Fibroblast of lung (primary cell): ENCODE results near the gene EXOSC1. TPM values are rescaled to one million over a fixed set of nuclear protein-coding genes. Genes with fewer than 3 reads are reported as not detected.
A peak's percentile ranks its signal among the peaks of the same experiment; 100 is the strongest.
"Not testable (repeated sequence)": the region's sequence is repeated elsewhere in the genome, so short reads cannot be mapped to it uniquely, and the experiment has no call there.

Experiments used
- DNase-seq, 2 donors: peaks; one replicate each; pipeline versions ENCODE4 v3.0.0 to v3.0.0-alpha.2; 2010; ENCODE audit warnings: low read depth in 2 of 2
- H2AFZ ChIP-seq: 2 replicates; pipeline ENCODE4 v1.5.1; 2012; ENCODE audit warnings: low read length, control low read depth, inconsistent platforms
- H3K27ac ChIP-seq: 2 replicates; pipeline ENCODE4 v1.5.1; 2011; ENCODE audit warnings: low read length, control low read depth; ENCODE audit not compliant: insufficient read depth
- H3K27me3 ChIP-seq: 2 replicates; pipeline ENCODE4 v1.5.1; 2011; ENCODE audit warnings: mild to moderate bottlenecking, low read length; ENCODE audit not compliant: control insufficient read depth, insufficient read depth
- H3K36me3 ChIP-seq: 2 replicates; pipeline ENCODE4 v1.5.1; 2011; ENCODE audit warnings: low read length; ENCODE audit not compliant: control insufficient read depth, insufficient read depth
- H3K4me1 ChIP-seq: 2 replicates; pipeline ENCODE4 v1.5.1; 2011; ENCODE audit warnings: low read length; ENCODE audit not compliant: control insufficient read depth, insufficient read depth; ENCODE audit errors: extremely low read depth
- H3K4me2 ChIP-seq: 2 replicates; pipeline ENCODE4 v1.5.1; 2011; ENCODE audit warnings: low read length, control low read depth; ENCODE audit not compliant: insufficient read depth; ENCODE audit errors: extremely low read depth
- H3K4me3 ChIP-seq, 4 experiments: fragments of 200-600 bp in 1 of 4; sonication (generic) in 1 of 4; replicated peaks in 1 of 4; 2 replicates each; pipeline ENCODE4 v1.5.1; 2011 to 2016; ENCODE audit warnings: low read length in 4 of 4, low read depth in 3 of 4, mild to moderate bottlenecking in 3 of 4, control low read depth in 2 of 4, inconsistent platforms in 1 of 4, mixed read lengths in 1 of 4; ENCODE audit not compliant: insufficient read depth in 1 of 4; ENCODE audit errors: control extremely low read depth in 1 of 4
- H3K79me2 ChIP-seq: 2 replicates; pipeline ENCODE4 v1.5.1; 2012; ENCODE audit warnings: mild to moderate bottlenecking, low read length, inconsistent platforms; ENCODE audit not compliant: control insufficient read depth, insufficient read depth
- H3K9ac ChIP-seq: 2 replicates; pipeline ENCODE4 v1.5.1; 2011; ENCODE audit warnings: mild to moderate bottlenecking, low read length, control low read depth; ENCODE audit not compliant: insufficient read depth
- H3K9me3 ChIP-seq: 2 replicates; pipeline ENCODE4 v1.5.1; 2012; ENCODE audit warnings: low read depth, low read length; ENCODE audit not compliant: control insufficient read depth, insufficient read depth
- H4K20me1 ChIP-seq: 2 replicates; pipeline ENCODE4 v1.5.1; 2011; ENCODE audit warnings: low read length; ENCODE audit not compliant: control insufficient read depth, insufficient read depth; ENCODE audit errors: extremely low read depth
- CTCF ChIP-seq, 2 donors: IDR thresholded peaks in 1 of 2; conservative IDR thresholded peaks in 1 of 2; 1 replicate in 1 of 2; 2 replicates in 1 of 2; pipeline ENCODE4 v1.5.1; 2011 to 2012; ENCODE audit warnings: low read length in 2 of 2, control low read depth in 1 of 2, inconsistent platforms in 1 of 2, low read depth in 1 of 2, mild to moderate bottlenecking in 1 of 2
- EZH2 ChIP-seq: IDR thresholded peaks from 2 replicates; pipeline ENCODE4 v1.5.1; 2012; ENCODE audit warnings: low read length, control low read depth, mild to moderate bottlenecking; ENCODE audit errors: missing control alignments
- polyA plus RNA-seq, 2 donors: library from polyadenylated mRNA; depleted of rRNA in 1 of 2; stranded (reverse) in 1 of 2; unstranded in 1 of 2; fragments of >200 nt; gene quantifications; 2 replicates each; pipeline ENCODE4 v1.2.1, GENCODE V29; 2011 to 2012; ENCODE audit warnings: missing spikeins in 1 of 2
- total RNA-seq: library from RNA; depleted of rRNA; stranded (reverse); fragments of >200 nt; gene quantifications from 2 replicates; pipeline ENCODE4 v1.2.1, GENCODE V29; 2014

The EXOSC1 gene
- total and polyA plus RNA-seq, 2 donors (not counting 1 experiment from before 2014, with no cell fraction given): 32.7 to 39.5 TPM

DNA sequence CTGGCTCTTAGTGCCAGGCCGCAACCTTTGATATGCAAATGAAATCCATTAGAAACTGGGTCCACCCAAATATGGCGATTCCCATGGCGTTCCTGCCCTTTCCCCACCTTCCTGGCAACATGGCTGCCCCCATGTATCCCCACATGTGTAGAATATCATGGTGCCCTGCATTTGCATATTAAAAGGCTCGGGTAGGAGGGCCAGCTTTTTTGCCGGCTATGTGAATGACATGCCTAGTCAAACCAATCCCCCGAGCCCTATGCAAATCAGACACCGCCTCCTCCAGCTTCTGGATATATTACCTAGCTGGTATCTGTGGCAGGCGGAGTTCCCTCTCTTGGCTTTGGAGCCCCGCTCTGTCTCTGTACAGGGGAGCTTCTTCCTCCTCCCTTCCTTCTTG is 34.1 kb upstream of the EXOSC1 start:
- Histone ChIP-seq H3K4me2 (no peak overlapping the region), H3K27me3 (no peaks in the 10 kb centered on the region), H3K27ac (no peak overlapping the region), H3K79me2 (peaks cover 14% of the 10 kb centered on the region), H3K4me1 (no peaks in the 10 kb centered on the region), H3K36me3 (peaks cover 9% of the 10 kb centered on the region), H3K9ac (no peak overlapping the region), H3K4me3 (no peak overlapping the region), H2AFZ (no peak overlapping the region), H4K20me1 (no peaks in the 10 kb centered on the region), H3K9me3 (no peaks in the 10 kb centered on the region)
- no peak for DNase-seq
- no peak for TF ChIP-seq EZH2
- no peak for TF ChIP-seq CTCF (conservative IDR thresholded peaks at IDR 0.05 in 1 of 2, IDR thresholded peaks at IDR 0.05 in 1 of 2; ENCODE audit: low read depth in 1 of 2, low read length in 2 of 2)

- H3K4me1 ChIP-seq, H4K20me1 ChIP-seq, H3K36me3 ChIP-seq, H2AFZ ChIP-seq, H3K4me3 ChIP-seq, H3K27me3 ChIP-seq, H3K9me3 ChIP-seq, H3K9ac ChIP-seq, H3K27ac ChIP-seq, H3K4me2 ChIP-seq: not testable (repeated sequence)
- H3K79me2 ChIP-seq: peaks cover 11% of the 10 kb centered on the region
- DNase-seq: peak in 1 of 2 donors; percentile 27
Observed at GRCh38 chr10:97479410-97479809, 33.6 kb upstream of the EXOSC1 start.

GRCh38 chr10:97475936-97476594 is 30.3 kb upstream of the EXOSC1 start:
- H3K79me2 ChIP-seq: no peaks in the 10 kb centered on the region
- H3K36me3 ChIP-seq: peaks cover 7% of the 10 kb centered on the region
- no peaks in the 10 kb centered on the region for H4K20me1 ChIP-seq
- TF ChIP-seq EZH2 (no peak), CTCF (conservative IDR thresholded peaks at IDR 0.05 in 1 of 2, IDR thresholded peaks at IDR 0.05 in 1 of 2; ENCODE audit: low read depth in 1 of 2, low read length in 2 of 2) (no peak)
- H3K4me3 ChIP-seq: no peak overlapping the region
- H3K4me1 ChIP-seq: no peaks in the 10 kb centered on the region
- H3K27me3 ChIP-seq: no peaks in the 10 kb centered on the region
- DNase-seq: peak; percentile 66 to 90
- no peaks in the 10 kb centered on the region for H3K9me3 ChIP-seq
- H3K4me2 ChIP-seq: no peak overlapping the region
- no peak overlapping the region for H3K27ac ChIP-seq
- no peak overlapping the region for H2AFZ ChIP-seq
- H3K9ac ChIP-seq: no peak overlapping the region
